Stimulated activated CD4-positive, alpha-beta T cell treated with anti-CD3 and anti-CD28 coated beads, Interleukin-2, amount 100 ng/mL, for 48 hours (primary cell): ENCODE measurements around the gene ZNF296.
A peak's percentile ranks its signal among the peaks of the same experiment; 100 is the strongest.

Experiments
- DNase-seq, 2 donors: peaks; one replicate each; pipeline ENCODE4 v3.0.0-alpha.2; 2020

Gene ZNF296

DNA sequence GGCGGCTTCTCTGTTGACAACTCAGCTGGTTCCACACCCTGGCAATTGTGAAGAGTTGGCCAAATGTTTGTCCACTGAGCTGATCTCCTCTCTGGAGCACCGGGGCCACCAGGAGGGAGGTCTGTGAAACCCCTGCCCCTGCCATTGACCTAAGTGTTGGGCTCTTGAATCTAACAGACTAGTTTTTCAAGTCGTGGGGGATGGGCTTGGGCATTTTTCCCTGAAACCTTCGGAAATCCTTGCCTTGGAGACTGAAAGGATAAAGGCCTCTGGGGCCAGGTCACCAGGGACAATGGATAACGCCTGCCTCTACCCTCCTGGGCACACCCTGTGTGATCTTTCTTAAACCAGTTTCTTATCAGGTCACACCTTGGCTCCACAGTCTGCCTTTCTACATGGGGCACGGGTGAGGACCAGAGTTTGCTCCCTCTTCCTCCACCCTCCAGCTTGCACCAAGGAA, 3.7 kb upstream of the ZNF296 start:
- no peak for DNase-seq

DNA sequence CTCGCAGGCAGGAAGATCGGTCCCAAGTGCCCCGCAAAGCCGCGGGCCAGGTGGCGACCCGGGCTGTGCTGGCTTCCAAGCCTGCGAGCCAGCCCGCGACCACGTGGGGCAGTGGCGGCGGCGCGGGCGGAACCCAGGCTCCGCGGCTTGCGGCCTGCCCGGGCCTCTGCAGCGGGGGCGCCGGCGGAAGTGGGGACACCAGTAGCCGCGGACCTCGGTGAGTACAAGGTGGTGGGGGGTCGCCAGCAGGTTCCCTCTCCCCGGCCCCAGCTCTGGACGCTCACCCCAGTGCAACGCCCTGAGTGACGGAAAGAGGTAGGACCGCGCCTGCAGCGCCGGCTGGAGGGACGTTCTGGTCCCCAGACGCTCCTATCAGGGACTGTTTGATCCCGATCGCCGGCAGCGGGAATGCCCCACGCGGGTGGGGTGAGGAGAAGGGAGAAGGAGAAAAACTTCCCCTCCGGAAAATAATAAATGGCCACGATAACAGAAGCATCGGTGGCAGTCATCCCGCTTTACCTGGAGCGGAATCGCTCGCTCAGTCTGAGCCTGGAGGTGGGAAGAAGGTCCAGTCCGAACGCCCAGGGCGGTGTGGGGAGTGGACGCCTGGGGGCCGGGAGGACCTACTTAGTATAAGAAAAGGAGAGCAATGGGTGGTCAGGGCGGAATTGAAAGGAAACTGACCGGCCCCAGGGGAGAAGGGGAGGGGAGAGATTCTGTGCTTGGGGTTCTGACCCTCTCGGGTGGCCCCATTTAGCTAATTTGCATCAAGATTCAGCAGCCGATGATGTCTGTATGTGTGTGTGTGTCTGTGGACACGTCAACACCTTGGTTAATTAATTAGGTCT, 3.0 kb upstream of the ZNF296 start, which contains the start of gene GEMIN7:
TSS of gene GEMIN7 (plus strand) at position 198 of the 848 bp plus-strand sequence. CDS start 10,855 bp downstream, outside the sequence.
- DNase-seq = peak; percentile 72 to 84

DNA sequence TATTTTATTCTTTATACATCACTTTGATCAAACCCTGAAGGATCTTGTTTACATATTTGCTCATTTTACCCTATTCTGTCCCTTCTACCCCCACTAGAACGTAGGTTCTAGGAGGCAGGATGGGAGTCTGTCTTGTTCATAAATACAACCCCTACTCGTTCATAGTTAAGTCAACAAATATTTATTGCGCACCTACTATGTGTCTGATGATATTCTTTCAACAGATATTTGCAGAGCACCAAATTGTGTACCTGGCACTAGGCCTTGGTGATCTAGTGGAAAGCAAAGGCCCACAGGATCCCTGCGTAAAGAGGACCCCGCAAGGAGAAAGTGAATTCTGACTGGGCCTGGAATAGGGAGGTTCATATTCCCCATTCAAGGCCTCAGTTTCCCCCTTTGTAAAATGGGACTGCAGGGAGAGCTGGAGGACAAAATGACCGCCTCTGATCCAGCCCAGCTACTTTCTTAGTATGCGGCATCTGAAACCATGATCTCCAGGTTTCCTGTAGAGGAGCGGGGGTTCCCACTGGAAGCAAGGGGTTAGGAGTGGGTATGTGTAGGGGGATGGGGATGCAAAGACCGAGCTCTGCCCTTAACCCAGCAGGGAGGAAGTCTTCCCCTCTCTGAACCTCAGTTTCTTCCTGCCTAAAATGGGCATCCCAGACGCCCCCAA, 2.2 kb upstream of the ZNF296 start:
- no peak for DNase-seq

DNA sequence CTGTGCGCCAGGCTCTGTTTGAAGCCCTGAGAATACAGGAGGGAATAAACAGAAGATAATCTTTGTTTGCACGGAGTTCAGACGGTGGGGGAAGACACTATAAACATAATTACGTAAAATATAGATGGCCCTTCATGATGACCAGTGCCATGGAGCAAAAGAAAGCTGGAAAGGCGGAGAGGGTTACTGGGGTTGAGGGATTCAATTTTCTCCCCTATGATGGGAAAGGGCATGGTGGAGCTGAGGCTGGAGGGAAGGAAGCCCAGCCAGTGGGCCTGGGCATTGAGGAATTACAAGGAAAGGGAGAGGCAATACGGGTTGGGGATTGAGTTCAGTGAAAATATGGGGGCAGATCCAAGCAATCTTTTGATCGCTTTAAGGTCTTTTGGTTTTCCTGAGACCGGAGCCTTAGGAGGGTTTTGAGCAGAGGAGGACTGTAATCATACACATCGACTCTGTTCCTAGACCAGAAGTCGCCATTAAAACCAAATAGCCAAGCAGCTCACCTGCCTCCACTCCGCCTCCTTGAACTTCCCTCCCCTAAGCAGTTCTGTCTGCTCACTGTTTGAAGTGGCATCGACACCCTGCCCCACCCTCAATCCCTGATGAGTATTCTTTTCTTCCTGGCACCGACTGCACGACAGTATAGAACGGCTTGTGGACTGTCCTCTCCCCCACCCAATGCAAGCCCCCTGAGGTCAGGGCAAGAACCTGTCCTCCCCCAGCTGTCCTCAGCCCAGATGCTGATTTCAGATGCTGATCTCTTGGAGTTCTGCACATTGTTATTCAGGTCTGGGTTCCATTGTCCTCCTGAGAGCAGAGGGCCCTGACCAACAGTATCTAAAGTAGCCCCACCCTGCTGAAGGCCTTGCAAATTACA, 813 bp upstream of the ZNF296 start:
- no peak for DNase-seq

DNA sequence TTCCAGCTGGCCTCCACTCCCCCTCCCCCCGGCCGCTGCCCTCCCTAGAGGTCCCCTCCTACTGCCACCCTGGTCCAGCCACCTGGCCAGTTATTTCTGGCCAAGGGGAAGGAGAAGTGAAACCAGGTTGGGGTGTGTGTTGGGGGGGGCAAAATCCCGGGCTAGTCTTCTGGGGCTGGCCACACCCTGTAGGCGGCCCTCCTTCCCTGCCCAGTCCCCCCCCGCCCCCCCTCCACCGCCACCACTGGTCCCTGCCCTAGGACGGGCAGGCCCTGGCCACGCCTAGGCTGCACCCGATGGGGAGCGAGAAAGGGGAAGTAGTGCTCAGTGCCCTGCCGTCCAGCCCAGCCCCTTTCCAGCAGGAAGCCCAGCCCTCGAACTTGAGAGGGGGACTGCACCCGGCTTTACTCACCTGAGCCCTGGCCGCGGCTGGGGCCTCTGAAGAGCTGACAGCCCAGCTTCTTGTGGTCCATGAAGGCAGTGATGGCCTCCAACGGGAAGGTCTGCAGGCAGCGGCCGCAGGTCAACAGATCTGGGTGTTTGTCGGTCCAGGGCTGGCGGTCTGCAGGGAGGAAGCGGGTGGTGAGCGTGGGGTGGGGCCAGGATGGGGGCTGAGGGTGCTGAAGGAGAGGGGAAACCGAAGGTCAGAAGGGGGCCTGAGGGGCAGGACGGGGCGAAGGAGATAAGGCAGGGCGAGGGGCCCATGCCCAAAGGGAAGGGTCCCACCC, 813 bp downstream of the ZNF296 start:
- peak in 1 of 2 donors; percentile 24 for DNase-seq

DNA sequence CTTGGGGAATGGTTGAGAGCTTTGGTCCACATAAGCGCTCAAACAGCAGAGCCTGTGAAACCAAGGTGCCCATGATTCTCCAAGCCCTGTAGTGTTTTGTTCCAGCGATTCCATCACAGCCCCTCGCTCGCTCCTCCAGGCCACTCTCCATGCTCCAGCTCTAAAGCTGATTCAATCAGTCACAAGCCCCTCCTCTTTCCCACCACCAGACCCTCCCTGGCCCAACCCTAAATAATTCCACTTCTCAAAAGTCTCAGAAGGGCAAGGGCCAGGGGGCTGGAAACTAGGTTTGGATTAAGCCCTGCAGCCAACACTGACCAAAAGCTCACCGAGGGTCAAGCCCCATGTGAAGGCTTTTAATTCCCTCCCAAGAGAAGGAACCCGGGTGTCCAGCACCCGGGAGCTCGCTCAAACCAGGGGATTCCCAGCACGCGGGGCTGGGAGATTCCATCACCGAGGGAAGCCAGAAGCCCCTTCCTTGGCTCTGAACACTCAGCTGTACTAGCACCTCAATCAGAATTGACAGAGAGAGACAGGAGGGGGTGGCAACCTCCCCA, 1.5 kb downstream of the ZNF296 start:
- no peak for DNase-seq

DNA sequence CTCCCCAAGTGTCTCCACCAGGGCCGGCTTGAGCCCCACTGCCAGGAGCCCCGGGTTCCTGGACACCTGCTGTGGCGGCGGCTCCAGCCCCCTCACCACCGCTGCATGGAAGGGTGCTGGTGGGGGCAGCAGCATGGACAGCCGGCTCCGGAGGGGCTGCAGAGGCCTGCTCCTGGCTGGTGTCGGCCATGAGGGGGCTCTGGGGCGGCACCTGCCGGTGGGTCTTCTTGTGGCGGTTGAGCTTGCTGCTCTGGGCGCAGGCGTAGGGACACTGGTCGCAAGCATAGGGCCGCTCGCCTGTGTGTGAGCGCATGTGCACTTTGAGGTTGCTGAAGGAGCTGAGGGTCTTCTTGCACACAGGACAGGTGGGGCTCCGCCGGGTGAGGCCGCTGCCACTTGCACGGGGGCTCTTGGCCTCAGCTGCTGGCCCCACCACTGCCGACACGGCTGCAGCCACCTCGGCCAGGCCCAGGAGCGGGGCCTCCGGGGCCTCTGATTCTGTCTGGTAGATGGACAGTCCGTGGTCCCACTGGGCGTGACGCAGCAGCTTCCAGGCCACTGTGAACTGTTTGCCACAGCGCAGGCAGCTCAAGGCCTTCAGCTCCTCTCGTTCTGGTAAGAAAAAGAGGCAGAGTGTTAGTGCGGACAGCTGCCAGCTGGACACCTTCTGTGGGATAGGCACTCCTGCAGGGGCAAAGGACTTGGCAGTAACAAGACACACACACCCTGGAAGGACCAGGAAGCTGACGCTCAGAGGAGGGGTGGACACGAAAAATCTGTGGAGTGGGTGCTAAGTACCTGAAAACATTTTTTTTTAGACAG, 4.1 kb downstream of the ZNF296 start:
- DNase-seq = no peak

DNA sequence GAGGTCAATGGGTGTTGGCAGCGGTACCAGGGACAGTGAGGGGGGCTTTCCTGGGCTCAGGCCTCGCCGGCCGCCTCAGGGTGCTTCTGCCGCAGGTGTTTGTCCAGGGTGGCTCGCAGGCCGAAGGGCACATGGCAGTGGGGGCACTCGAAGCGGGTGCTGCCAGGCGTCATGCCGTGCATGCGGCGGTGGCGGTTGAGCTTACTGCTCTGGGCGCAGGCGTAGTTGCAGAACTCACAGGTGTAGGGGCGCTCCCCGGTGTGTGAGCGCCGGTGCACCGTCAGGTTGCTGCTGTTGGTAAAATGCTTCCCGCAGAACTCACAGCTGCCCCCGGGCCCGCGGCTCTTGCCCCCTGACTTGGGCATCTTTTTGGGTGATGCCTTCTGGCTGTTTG, 4.7 kb downstream of the ZNF296 start:
- DNase-seq = no peak

DNA sequence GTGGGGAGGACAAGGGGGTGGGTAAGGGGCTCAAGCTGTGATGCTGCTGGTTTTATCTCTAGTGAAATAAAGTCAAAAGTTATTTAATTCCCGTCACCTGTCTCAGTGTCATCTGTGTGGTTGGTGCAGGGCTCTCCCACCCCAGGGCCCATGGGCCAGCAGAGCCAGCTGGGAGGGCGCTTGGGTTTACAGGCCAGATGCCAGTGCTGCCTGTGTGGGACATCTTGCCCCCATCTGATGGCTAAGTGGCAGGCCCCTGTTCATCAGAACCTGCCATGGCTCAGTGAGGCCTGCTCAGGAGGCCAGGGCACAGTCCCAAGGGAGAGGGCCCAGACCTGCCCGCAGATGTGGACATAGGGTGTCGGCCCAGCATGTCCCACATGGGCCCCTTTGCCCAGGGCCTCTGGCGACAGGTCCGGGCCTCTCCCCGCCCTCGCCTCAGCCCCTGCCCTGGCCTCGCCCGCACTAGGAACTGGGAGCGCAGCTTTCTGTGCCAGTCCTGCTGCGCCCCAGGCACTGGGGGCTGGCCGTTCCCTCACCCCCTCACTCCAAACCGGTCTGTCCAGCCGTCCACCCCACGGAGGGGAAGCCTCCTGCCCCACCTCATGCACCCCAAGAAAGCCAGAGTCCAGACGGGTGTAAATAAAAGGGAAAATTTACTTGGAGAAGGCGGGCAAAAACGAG, 5.3 kb downstream of the ZNF296 start:
- DNase-seq = no peak

DNA sequence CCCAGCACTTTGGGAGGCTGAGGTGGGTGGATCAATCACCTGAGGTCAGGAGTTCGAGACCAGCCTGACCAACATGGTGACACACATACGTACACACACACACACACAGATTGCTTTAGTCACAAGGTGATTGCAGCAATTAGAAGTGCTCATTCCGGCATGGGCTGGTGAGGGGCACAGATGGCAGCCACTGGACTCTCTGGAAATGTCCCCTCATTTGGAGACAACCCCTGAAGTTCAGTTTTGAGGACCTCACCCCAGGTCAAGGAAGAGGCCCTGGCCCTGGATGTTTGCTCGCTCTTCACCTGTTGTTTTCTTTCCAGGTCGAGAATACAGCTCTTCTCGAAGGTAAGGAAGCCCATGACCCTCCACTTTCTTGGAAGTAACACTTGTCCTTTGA, 6.1 kb downstream of the ZNF296 start:
- DNase-seq = no peak

DNA sequence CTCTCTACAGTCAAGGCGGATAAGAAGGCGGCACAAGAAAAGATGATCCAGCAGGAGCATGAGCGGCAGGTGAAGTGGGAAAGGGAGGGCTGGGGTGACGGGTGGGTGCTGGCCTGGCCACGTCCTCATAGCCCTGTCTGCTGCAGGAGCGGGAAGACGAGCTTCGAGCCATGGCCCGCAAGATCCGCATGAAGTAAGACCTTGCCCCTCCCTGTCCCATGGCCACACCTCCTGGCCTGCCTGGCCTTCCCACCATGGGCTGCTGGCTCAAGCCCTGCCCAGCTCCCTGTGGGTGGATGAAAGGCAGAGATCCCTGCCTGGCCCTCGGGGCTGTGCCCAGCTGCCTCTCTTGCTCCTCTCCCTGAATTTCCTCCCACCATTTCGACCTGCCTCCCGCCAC, 7.2 kb downstream of the ZNF296 start:
- no peak for DNase-seq

DNA sequence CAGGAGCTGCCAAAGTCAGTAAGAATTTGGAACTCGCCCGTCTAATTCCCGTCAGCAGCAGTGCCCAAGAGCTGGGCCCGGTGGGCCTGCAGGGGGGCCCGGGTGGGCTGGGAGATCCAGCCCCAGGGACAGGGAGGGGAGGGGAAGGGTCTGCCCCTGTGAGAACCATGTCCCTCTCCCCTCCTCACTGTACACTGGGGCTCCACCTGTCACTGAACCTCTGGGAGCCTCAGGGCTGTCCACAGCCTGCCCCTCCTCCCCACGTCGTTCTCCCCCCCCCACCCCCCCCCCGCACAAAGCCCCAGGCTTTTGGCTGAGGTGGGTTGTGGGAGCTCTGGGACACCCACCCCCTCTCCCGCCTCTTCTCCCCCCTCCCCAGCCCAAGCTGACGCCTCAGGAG, 8.2 kb downstream of the ZNF296 start:
- DNase-seq = no peak

DNA sequence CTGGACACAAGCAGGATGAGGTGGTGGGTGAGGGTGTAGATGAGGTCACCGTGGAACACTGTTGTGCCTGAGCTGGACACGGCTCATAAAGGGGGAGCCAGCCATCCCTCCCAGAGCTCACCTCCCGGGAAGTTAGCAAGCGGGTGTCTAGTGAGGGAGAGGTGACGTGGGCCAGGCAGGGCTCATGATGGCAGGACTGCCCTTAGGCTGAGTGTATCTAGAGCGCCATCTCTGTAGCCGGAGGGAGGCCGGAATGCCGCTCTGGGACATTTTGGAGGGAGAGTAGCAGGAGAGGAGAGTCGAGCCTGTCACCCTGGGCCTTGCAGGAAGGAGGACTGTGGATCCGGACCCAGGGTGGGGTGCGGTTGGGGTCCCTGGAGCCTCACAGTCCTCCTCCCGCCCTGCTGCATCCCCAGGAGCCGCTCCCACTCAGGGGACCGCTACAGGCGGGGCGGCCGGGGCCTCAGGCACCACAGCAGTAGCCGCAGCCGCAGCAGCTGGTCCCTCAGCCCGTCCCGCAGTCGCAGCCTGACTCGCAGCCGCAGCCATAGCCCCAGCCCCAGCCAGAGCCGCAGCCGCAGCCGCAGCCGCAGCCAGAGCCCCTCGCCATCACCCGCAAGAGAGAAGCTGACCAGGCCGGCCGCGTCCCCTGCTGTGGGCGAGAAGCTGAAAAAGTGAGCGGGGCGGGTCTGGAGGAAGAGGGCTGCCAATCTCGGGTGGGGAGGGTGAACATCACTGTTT, 9.2 kb downstream of the ZNF296 start:
- DNase-seq = no peak

DNA sequence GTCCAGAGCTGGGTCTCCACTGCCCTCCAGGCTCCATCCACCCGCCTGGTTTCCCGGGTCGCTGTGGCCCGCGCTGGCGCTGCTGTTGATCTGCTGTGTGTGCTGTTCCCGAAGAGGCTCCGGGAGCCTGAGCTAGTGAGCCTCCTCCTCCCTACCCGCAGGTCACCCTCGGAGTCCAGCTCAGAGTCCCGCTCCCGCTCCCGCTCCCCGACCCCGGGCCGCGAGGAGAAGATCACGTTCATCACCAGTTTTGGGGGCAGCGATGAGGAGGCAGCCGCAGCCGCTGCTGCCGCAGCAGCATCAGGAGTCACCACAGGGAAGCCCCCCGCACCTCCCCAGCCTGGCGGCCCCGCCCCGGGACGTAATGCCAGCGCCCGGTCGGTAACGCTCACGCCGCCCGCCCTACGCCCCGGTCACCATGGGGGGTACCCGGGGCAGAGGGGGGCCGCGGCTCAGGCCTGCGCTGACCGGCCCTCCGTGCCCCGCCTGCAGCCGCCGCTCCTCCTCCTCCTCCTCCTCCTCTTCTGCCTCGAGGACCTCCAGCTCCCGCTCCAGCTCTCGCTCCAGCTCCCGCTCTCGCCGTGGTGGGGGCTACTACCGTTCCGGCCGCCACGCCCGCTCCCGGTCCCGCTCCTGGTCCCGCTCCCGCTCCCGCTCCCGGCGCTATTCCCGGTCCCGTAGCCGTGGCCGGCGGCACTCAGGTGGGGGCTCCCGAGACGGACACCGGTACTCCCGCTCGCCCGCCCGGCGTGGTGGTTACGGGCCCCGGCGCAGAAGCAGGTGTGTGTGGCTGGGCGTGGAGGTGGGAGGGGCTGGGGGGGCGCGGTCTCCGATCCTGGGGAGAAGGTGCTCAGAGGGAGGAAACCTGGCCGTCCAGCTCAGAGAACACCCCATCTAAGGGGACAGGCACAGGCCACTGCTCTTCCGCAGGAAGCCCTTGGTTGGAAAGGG, 12.2 kb downstream of the ZNF296 start:
- no peak for DNase-seq

DNA sequence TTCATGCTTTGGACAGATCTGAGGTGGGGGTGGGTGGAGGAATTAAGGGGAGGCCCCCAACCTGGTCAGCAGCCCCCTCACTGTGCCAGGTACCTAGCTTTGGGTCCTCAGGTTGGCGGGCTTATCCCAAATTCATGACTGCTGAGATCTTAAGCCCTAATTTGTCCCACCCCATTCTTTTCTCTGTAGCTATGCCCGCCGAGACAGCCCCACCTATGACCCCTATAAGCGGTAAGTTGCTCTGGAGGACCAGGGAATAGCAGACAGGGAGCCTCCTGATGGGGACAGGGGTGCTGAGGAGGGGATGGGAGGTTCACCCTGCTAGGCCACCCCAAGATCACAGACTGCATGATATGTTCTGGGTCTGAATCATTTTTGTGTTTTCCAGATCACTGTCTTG, 14.3 kb downstream of the ZNF296 start:
- DNase-seq = no peak

DNA sequence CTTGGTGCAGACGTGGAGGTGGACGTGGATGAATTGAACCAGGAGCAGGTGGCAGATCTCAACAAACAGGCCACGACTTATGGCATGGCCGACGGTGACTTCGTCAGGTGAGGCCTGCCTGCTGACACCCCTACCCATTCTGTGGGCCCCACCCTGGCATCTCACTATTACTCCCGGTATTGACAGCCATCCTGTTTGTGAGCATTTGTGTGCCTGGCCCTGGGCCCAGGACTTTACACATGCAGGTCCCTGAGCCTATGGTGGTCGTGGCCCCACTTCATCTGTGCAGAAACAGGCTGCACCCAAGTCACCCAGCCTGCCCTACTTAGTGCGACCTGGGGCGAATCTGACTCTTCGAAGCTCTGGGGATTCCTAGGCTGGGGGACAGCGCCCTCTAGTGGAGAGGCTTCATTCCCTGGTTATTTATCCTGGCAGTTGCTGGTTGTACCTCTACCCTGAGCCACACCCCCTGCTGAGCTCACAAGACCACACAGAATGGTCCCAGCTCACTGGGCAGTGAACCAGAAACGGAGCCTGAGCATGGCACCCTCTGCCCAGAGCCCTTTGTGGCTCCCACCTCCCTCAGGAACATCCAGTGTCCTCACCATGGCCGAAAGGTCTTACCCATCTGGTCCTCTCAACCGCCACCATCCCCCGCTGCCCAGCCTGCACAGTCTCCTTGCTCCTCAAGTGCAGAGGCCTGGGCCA, 16.9 kb downstream of the ZNF296 start:
- peak; percentile 88 to 91 for DNase-seq

DNA sequence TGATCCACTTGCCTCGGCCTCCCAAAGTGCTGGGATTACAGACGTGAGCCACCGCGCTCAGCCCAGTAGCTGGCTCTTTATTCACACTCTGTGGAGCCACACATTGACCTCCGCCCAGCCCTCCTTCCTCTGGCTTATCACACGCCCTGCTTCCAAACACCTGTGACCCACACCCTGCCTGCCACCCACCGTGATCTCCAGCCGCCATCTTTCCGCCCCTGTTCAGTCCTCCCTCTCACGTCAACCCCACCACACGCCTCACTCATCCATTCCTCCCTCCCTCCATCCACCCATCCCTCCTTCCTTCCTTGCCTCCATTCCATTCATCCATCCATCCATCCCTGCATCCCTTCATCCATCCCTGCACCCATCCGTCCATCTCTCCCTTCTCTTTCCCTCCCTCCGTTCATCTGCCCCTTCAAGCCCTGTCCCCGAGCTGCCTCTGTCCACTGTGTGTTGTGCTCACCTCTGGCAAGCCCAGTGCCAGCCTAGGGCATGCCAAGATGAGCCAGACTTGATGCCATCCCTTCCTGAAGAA, 17.6 kb downstream of the ZNF296 start:
- no peak for DNase-seq

DNA sequence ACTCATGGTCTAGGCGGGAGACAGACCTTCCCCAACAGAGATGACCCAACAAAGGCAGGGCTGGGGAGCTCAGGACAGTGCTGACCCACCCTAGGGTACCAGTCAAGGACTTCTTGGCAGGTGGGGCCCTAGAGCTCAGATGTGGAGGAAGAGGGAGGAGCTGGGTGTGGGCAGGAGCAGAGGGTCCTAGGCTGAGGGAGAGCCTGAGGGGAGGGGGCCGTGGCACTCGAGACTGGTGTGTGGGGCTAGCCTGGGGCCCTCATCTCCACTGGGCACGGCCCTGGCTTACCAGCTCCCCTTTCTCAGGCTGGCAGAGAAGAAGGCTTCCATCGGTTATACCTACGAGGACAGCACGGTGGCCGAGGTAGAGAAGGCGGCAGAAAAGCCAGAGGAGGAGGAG, 18.8 kb downstream of the ZNF296 start:
- DNase-seq = no peak
